Lower leg skin (tissue), 3 donors: Measurements from ENCODE around the gene MSL2.

Source experiments
- POLR2A ChIP-seq, 2 donors: fragments of 450-650 bp; IDR thresholded peaks; one replicate each; pipeline ENCODE4 v1.6.1; 2016 to 2017; ENCODE audit warnings: antibody characterized with exemption in 2 of 2, mild to moderate bottlenecking in 1 of 2, moderate library complexity in 1 of 2
- TF ChIP-seq, protein P1 (sequence below), 3 donors: fragments of 450-650 bp; IDR thresholded peaks; one replicate each; pipeline ENCODE4 v1.5.1; 2016; ENCODE audit warnings: antibody characterized with exemption in 3 of 3, mild to moderate bottlenecking in 3 of 3, moderate library complexity in 2 of 3

- TF ChIP-seq, protein P1, sequence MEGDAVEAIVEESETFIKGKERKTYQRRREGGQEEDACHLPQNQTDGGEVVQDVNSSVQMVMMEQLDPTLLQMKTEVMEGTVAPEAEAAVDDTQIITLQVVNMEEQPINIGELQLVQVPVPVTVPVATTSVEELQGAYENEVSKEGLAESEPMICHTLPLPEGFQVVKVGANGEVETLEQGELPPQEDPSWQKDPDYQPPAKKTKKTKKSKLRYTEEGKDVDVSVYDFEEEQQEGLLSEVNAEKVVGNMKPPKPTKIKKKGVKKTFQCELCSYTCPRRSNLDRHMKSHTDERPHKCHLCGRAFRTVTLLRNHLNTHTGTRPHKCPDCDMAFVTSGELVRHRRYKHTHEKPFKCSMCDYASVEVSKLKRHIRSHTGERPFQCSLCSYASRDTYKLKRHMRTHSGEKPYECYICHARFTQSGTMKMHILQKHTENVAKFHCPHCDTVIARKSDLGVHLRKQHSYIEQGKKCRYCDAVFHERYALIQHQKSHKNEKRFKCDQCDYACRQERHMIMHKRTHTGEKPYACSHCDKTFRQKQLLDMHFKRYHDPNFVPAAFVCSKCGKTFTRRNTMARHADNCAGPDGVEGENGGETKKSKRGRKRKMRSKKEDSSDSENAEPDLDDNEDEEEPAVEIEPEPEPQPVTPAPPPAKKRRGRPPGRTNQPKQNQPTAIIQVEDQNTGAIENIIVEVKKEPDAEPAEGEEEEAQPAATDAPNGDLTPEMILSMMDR (IDR thresholded peaks at IDR 0.05), result no peak
- no peak for TF ChIP-seq POLR2A (IDR thresholded peaks at IDR 0.05)
Observed at GRCh38 chr3:136151219-136151618, 44.9 kb downstream of the MSL2 start.
